ENCODE measurements around the gene CAVIN3. TPM values are rescaled to one million over a fixed set of nuclear protein-coding genes. Genes with fewer than 3 reads are reported as not detected.
A peak's percentile ranks its signal among the peaks of the same experiment; 100 is the strongest.
"Not testable (repeated sequence)": the region's sequence is repeated elsewhere in the genome, so short reads cannot be mapped to it uniquely, and the experiment has no call there.

The CAVIN3 gene
- total and polyA plus RNA-seq, 12 donors, result 39.3 to 186 (median 47.8) TPM

- H3K4me1 ChIP-seq, result no peaks in the 10 kb centered on the region
- no peaks in the 10 kb centered on the region for H3K36me3 ChIP-seq
- TF ChIP-seq, protein P1, sequence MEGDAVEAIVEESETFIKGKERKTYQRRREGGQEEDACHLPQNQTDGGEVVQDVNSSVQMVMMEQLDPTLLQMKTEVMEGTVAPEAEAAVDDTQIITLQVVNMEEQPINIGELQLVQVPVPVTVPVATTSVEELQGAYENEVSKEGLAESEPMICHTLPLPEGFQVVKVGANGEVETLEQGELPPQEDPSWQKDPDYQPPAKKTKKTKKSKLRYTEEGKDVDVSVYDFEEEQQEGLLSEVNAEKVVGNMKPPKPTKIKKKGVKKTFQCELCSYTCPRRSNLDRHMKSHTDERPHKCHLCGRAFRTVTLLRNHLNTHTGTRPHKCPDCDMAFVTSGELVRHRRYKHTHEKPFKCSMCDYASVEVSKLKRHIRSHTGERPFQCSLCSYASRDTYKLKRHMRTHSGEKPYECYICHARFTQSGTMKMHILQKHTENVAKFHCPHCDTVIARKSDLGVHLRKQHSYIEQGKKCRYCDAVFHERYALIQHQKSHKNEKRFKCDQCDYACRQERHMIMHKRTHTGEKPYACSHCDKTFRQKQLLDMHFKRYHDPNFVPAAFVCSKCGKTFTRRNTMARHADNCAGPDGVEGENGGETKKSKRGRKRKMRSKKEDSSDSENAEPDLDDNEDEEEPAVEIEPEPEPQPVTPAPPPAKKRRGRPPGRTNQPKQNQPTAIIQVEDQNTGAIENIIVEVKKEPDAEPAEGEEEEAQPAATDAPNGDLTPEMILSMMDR (IDR thresholded peaks at IDR 0.05), result peak; percentile 17 to 58 (median 39)
- DNase-seq (no peak), ATAC-seq (no peak)
- no peak overlapping the region for H3K27ac ChIP-seq
- intact Hi-C loops (cut with DNase I), result loop anchor here in 9 of 10 donors (1.0 to 10.0 kb wide), 6 partner anchors 41 to 276 kb away; partner anchors contain the start of gene CCKBR (in 1 of the 9)
- no peaks in the 10 kb centered on the region for H3K27me3 ChIP-seq
- no peaks in the 10 kb centered on the region for H3K9me3 ChIP-seq
- no peak overlapping the region for H3K4me3 ChIP-seq
- WGBS, 2 donors, result 88 to 98% methylated on average over 1 of the region's 1 CpG
These were observed 22.5 kb downstream of the CAVIN3 start for GRCh38 chr11:6297831-6298230.

- Histone ChIP-seq H3K27me3 (peaks cover 0 to 9% (median 0%) of the 10 kb centered on the region in 7 donors), H3K27ac (no peak overlapping the region), H3K4me1 (no peaks in the 10 kb centered on the region), H3K4me3 (no peak overlapping the region), H3K36me3 (no peaks in the 10 kb centered on the region), H3K9me3 (no peaks in the 10 kb centered on the region)
- intact Hi-C loops (cut with DNase I), result no loop called here
- WGBS, 2 donors, result 68% methylated on average over 4 of the region's 4 CpGs
- ATAC-seq (peak; percentile 55 to 91 (median 81)), DNase-seq (peak in 1 of 2 donors; percentile 72)
- TF ChIP-seq, protein P1 (IDR thresholded peaks at IDR 0.05), result no peak
These were observed 35.3 kb downstream of the CAVIN3 start for GRCh38 chr11:6285019-6285418.

DNA sequence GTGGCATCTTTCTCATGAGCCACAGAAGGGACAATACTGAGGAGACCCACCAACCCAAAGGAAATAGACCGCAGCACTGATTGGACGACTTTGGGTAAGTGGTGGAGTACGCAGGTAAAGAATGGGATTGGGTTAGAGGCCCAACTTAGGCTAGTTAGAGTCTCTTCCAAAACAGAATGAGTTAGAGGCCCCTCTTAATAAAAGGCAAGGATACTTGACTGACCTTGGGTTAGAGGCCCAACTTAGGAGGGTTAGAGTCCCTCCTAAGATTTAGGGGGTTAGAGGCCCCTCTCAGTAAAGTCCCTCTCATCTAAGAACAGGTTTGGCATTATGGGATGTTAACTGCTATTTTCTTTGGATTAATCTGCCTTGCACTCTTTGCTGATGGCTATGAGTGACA is 36.1 kb downstream of the CAVIN3 start:
- H3K9me3 ChIP-seq, result no peaks in the 10 kb centered on the region
- ATAC-seq, result no peak
- H3K36me3 ChIP-seq, result no peaks in the 10 kb centered on the region
- no peak overlapping the region for H3K4me3 ChIP-seq
- TF ChIP-seq, protein P1 (IDR thresholded peaks at IDR 0.05), result no peak
- intact Hi-C loops (cut with DNase I), result no loop called here
- DNase-seq, result no peak
- H3K27me3 ChIP-seq, result peaks cover 0 to 3% (median 0%) of the 10 kb centered on the region in 7 donors
- 93% methylated on average over 3 of the region's 3 CpGs for WGBS, 2 donors
- H3K27ac ChIP-seq, result no peak overlapping the region
- no peaks in the 10 kb centered on the region for H3K4me1 ChIP-seq

- Histone ChIP-seq H3K4me3 (no peak overlapping the region), H3K9me3 (no peaks in the 10 kb centered on the region), H3K27me3 (no peaks in the 10 kb centered on the region), H3K36me3 (no peaks in the 10 kb centered on the region), H3K27ac (no peak overlapping the region), H3K4me1 (no peaks in the 10 kb centered on the region)
- WGBS, 2 donors, result 77 to 85% methylated on average over 4 of the region's 4 CpGs
- ATAC-seq (no peak), DNase-seq (no peak)
- intact Hi-C loops (cut with DNase I), result no loop called here
- TF ChIP-seq, protein P1 (IDR thresholded peaks at IDR 0.05), result no peak
These were observed 36.8 kb downstream of the CAVIN3 start for GRCh38 chr11:6283453-6284023.

DNA sequence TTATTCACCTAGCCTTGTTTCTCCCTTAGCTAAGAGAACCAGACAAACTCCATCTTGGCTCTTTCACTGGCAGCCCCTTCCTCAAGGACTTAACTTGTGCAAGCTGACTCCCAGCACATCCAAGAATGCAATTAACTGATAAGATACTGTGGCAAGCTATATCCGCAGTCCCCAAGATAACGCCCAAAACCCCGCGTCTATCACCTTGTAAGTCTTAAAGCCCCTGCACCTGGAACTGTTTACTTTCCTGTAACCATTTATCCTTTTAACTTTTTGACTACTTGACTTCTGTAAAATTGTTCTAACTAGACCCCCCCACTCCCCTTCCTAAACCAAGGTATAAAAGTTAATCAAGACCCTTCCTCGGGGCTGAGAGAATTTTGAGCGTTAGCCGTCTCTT is 39.5 kb downstream of the CAVIN3 start:
- H3K27me3 ChIP-seq; H3K36me3 ChIP-seq; ATAC-seq; intact Hi-C loops (cut with DNase I); H3K4me1 ChIP-seq; H3K9me3 ChIP-seq; DNase-seq; H3K27ac ChIP-seq; H3K4me3 ChIP-seq: not testable (repeated sequence)
- WGBS, 2 donors, result 51 to 55% methylated on average over 7 of the region's 7 CpGs
